H9 (cell line): ENCODE measurements around the gene FSTL4. TPM values are rescaled to one million over a fixed set of nuclear protein-coding genes. Genes with fewer than 3 reads are reported as not detected.

Source experiments
- DNase-seq: peaks from one replicate; pipeline ENCODE4 v3.0.0-alpha.2; 2017
- H2AFZ ChIP-seq: one replicate; pipeline ENCODE4 v1.6.1; 2013; ENCODE audit warnings: mild to moderate bottlenecking, low read length, control low read depth, moderate library complexity
- H2AK5ac ChIP-seq: 2 replicates; pipeline ENCODE4 v1.6.1; 2013; ENCODE audit warnings: low read length, control low read depth, mixed read lengths; ENCODE audit not compliant: insufficient read length
- H2BK120ac ChIP-seq: one replicate; pipeline ENCODE4 v1.6.1; 2013; ENCODE audit warnings: low read depth, mild to moderate bottlenecking, low read length, control low read depth, inconsistent platforms; ENCODE audit not compliant: poor library complexity, severe bottlenecking
- H2BK12ac ChIP-seq: 2 replicates; pipeline ENCODE4 v1.6.1; 2013; ENCODE audit warnings: low read length, control low read depth, mixed read lengths, low read depth; ENCODE audit not compliant: insufficient read length
- H2BK15ac ChIP-seq: 2 replicates; pipeline ENCODE4 v1.6.1; 2013; ENCODE audit warnings: low read depth, low read length, control low read depth
- H2BK20ac ChIP-seq: one replicate; pipeline ENCODE4 v1.6.1; 2013; ENCODE audit warnings: low read depth, mild to moderate bottlenecking, low read length, control low read depth, inconsistent platforms; ENCODE audit not compliant: poor library complexity, severe bottlenecking
- H2BK5ac ChIP-seq: 2 replicates; pipeline ENCODE4 v1.6.1; 2013; ENCODE audit warnings: low read length, control low read depth, mixed read lengths; ENCODE audit not compliant: insufficient read length
- H3K14ac ChIP-seq: 2 replicates; pipeline ENCODE4 v1.6.1; 2013; ENCODE audit warnings: low read length, control low read depth; ENCODE audit not compliant: insufficient read depth
- H3K18ac ChIP-seq: 2 replicates; pipeline ENCODE4 v1.6.1; 2013; ENCODE audit warnings: low read depth, mild to moderate bottlenecking, mixed read lengths, low read length, control low read depth; ENCODE audit not compliant: insufficient read length
- H3K23ac ChIP-seq: 2 replicates; pipeline ENCODE4 v1.6.1; 2013; ENCODE audit warnings: low read length, control low read depth, mixed read lengths, low read depth; ENCODE audit not compliant: insufficient read length
- H3K23me2 ChIP-seq: 2 replicates; pipeline ENCODE4 v1.6.1; 2013; ENCODE audit warnings: low read depth, mild to moderate bottlenecking, mixed read lengths, low read length, control low read depth; ENCODE audit not compliant: insufficient read length, poor library complexity, severe bottlenecking
- H3K27ac ChIP-seq: 2 replicates; pipeline ENCODE4 v1.5.1; 2013; ENCODE audit warnings: low read length, control low read depth, mixed read lengths, low read depth; ENCODE audit not compliant: insufficient read length
- H3K27me3 ChIP-seq: 2 replicates; pipeline ENCODE4 v1.6.1; 2013; ENCODE audit warnings: low read length, control low read depth, inconsistent platforms; ENCODE audit not compliant: insufficient read depth
- H3K4ac ChIP-seq: 2 replicates; pipeline ENCODE4 v1.6.1; 2013; ENCODE audit warnings: low read depth, mild to moderate bottlenecking, control low read depth, inconsistent platforms, low read length, moderate library complexity
- H3K4me1 ChIP-seq: 2 replicates; pipeline ENCODE4 v1.6.1; 2013; ENCODE audit warnings: low read length, control low read depth, inconsistent platforms; ENCODE audit not compliant: insufficient read depth
- H3K4me2 ChIP-seq: 2 replicates; pipeline ENCODE4 v1.6.1; 2013; ENCODE audit warnings: low read length, control low read depth, mixed read lengths; ENCODE audit not compliant: insufficient read length, insufficient read depth
- H3K56ac ChIP-seq: 2 replicates; pipeline ENCODE4 v1.6.1; 2013; ENCODE audit warnings: low read depth, mild to moderate bottlenecking, mixed read lengths, low read length, control low read depth; ENCODE audit not compliant: insufficient read length
- H3K79me1 ChIP-seq: 2 replicates; pipeline ENCODE4 v1.6.1; 2013; ENCODE audit warnings: low read depth, mild to moderate bottlenecking, moderate library complexity, low read length, control low read depth, inconsistent platforms; ENCODE audit not compliant: insufficient read depth, poor library complexity, severe bottlenecking
- H3K79me2 ChIP-seq: 2 replicates; pipeline ENCODE4 v1.6.1; 2013; ENCODE audit warnings: low read length, control low read depth, inconsistent platforms; ENCODE audit not compliant: insufficient read depth
- H3K9ac ChIP-seq: 2 replicates; pipeline ENCODE4 v1.6.1; 2013; ENCODE audit warnings: low read length, control low read depth, mixed read lengths; ENCODE audit not compliant: insufficient read length; ENCODE audit errors: extremely low read depth
- H3K9me3 ChIP-seq: one replicate; pipeline ENCODE4 v1.6.1; 2013; ENCODE audit warnings: low read depth, low read length, inconsistent platforms; ENCODE audit not compliant: control insufficient read depth
- H3T11ph ChIP-seq: one replicate; pipeline ENCODE4 v1.6.1; 2013; ENCODE audit warnings: mild to moderate bottlenecking, low read length, control low read depth, inconsistent platforms
- H4K20me1 ChIP-seq: one replicate; pipeline ENCODE4 v1.6.1; 2013; ENCODE audit not compliant: control insufficient read depth, insufficient read length, insufficient read depth
- H4K5ac ChIP-seq: 2 replicates; pipeline ENCODE4 v1.6.1; 2013; ENCODE audit warnings: low read depth, mild to moderate bottlenecking, mixed read lengths, low read length, control low read depth; ENCODE audit not compliant: insufficient read length
- H4K8ac ChIP-seq: replicated peaks from 2 replicates; pipeline ENCODE4 v1.6.1; 2013; ENCODE audit warnings: low read length, control low read depth, mixed read lengths, low read depth; ENCODE audit not compliant: insufficient read length
- H4K91ac ChIP-seq: 2 replicates; pipeline ENCODE4 v1.6.1; 2013; ENCODE audit warnings: low read depth, mild to moderate bottlenecking, moderate library complexity, mixed read lengths, low read length, control low read depth; ENCODE audit not compliant: insufficient read length
- H3K27ac Mint-ChIP-seq, 3 experiments: 2 replicates in 2 of 3; 3 replicates in 1 of 3; pipeline ENCODE4 v1.8.0; 2020 to 2021; ENCODE audit warnings: mixed read lengths in 3 of 3, mild to moderate bottlenecking in 1 of 3, moderate library complexity in 1 of 3
- H3K27me3 Mint-ChIP-seq: 2 replicates; pipeline ENCODE4 v1.8.0; 2021; ENCODE audit warnings: low read depth, mild to moderate bottlenecking, moderate library complexity, mixed read lengths
- H3K36me3 Mint-ChIP-seq, 3 experiments: 2 replicates in 2 of 3; 3 replicates in 1 of 3; pipeline ENCODE4 v1.8.0; 2020 to 2021; ENCODE audit warnings: low read depth in 3 of 3, mixed read lengths in 3 of 3; ENCODE audit not compliant: insufficient read depth in 1 of 3
- H3K4me1 Mint-ChIP-seq, 2 experiments: 2 replicates each; pipeline ENCODE4 v1.8.0; 2020; ENCODE audit warnings: mixed read lengths in 2 of 2
- H3K4me3 Mint-ChIP-seq, 2 experiments: 2 replicates in 1 of 2; 3 replicates in 1 of 2; pipeline ENCODE4 v1.8.0; 2020 to 2021; ENCODE audit warnings: mild to moderate bottlenecking in 2 of 2, mixed read lengths in 2 of 2, moderate library complexity in 1 of 2
- H3K9me3 Mint-ChIP-seq, 2 experiments: 2 replicates in 1 of 2; 3 replicates in 1 of 2; pipeline ENCODE4 v1.8.0; 2020; ENCODE audit warnings: mild to moderate bottlenecking in 2 of 2, mixed read lengths in 2 of 2, moderate library complexity in 1 of 2
- WGBS: extraction: QIAGEN DNeasy Blood & Tissue Kit; methylation state at CpG from one replicate; pipeline ENCODE4 v1.1.7; 2013; ENCODE audit warnings: missing lambda C conversion rate, low lambda C conversion rate, mixed read lengths; ENCODE audit not compliant: insufficient read length; ENCODE audit errors: extremely low coverage; 5-methylcytosine and 5-hydroxymethylcytosine counted together
- total RNA-seq: library from RNA; stranded (reverse); gene quantifications from 2 replicates; pipeline ENCODE4 v1.2.1, GENCODE V29; 2021
- TF ChIP-seq, protein P1 (sequence below): fragments of 200-600 bp; sonication (generic); conservative IDR thresholded peaks from 3 replicates; pipeline ENCODE4 v1.8.0; 2021; ENCODE audit warnings: antibody characterized with exemption, mild to moderate bottlenecking

Gene FSTL4
- total RNA-seq, 1 experiment from 2014 or later, result 5.7 TPM

- H3K27me3 Mint-ChIP-seq, result no peaks in the 10 kb centered on the region; the same call in 1 of the 2 replicates
- TF ChIP-seq, protein P1, sequence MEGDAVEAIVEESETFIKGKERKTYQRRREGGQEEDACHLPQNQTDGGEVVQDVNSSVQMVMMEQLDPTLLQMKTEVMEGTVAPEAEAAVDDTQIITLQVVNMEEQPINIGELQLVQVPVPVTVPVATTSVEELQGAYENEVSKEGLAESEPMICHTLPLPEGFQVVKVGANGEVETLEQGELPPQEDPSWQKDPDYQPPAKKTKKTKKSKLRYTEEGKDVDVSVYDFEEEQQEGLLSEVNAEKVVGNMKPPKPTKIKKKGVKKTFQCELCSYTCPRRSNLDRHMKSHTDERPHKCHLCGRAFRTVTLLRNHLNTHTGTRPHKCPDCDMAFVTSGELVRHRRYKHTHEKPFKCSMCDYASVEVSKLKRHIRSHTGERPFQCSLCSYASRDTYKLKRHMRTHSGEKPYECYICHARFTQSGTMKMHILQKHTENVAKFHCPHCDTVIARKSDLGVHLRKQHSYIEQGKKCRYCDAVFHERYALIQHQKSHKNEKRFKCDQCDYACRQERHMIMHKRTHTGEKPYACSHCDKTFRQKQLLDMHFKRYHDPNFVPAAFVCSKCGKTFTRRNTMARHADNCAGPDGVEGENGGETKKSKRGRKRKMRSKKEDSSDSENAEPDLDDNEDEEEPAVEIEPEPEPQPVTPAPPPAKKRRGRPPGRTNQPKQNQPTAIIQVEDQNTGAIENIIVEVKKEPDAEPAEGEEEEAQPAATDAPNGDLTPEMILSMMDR, result no peak
- WGBS, result no CpG with 5 or more reads among the region's 2 CpGs
Measured at GRCh38 chr5:133453831-133454230, 158.5 kb downstream of the FSTL4 start.

More at GRCh38 chr5:133453831-133454230, 158.5 kb downstream of the FSTL4 start:
- no peak overlapping the region for H3K9ac ChIP-seq
- H3K23ac ChIP-seq, result no peak overlapping the region
- no peak overlapping the region for H4K91ac ChIP-seq
- no peak overlapping the region for H2BK15ac ChIP-seq
- no peaks in the 10 kb centered on the region for H3K9me3 ChIP-seq
- no peak overlapping the region for H2BK5ac ChIP-seq
- no peak overlapping the region for H3K27ac ChIP-seq
- H2BK12ac ChIP-seq, result no peak overlapping the region
- no peak overlapping the region for H3K4me2 ChIP-seq
- no peak overlapping the region for H3K4ac ChIP-seq
- no peak overlapping the region for H2BK120ac ChIP-seq
- H3K4me1 ChIP-seq, result no peaks in the 10 kb centered on the region
- H3K18ac ChIP-seq, result no peak overlapping the region
- no peaks in the 10 kb centered on the region for H4K20me1 ChIP-seq
- H3K9me3 Mint-ChIP-seq, result no peaks in the 10 kb centered on the region; a peak in 2 of 5 replicates
- H3K23me2 ChIP-seq, result no peaks in the 10 kb centered on the region
- H2BK20ac ChIP-seq, result no peak overlapping the region
- H3K14ac ChIP-seq, result no peak overlapping the region
- H3K79me2 ChIP-seq, result no peaks in the 10 kb centered on the region
- no peak for DNase-seq
- H4K5ac ChIP-seq, result no peak overlapping the region
- H2AK5ac ChIP-seq, result no peak overlapping the region
- peaks cover 9 to 15% of the 10 kb centered on the region in 2 experiments for H3K4me1 Mint-ChIP-seq
- H3K79me1 ChIP-seq, result no peaks in the 10 kb centered on the region
- H3K56ac ChIP-seq, result no peak overlapping the region
- no peak overlapping the region for H3K4me3 Mint-ChIP-seq
- H3K27me3 ChIP-seq, result no peaks in the 10 kb centered on the region
- no peak overlapping the region; a peak in 1 of 7 replicates for H3K27ac Mint-ChIP-seq
- no peak overlapping the region for H3T11ph ChIP-seq
- no peak overlapping the region for H2AFZ ChIP-seq
- no peaks in the 10 kb centered on the region for H3K36me3 Mint-ChIP-seq
- no peak overlapping the region for H4K8ac ChIP-seq
